ENCODE measurements around the gene HOXA4. TPM values are rescaled to one million over a fixed set of nuclear protein-coding genes. Genes with fewer than 3 reads are reported as not detected.

The HOXA4 gene
- total RNA-seq, 2 experiments from 2014 or later, result 0.25 TPM; not detected in 1

- H3K36me3 Mint-ChIP-seq (ENCODE audit: low read depth), result no peaks in the 10 kb centered on the region
- no peaks in the 10 kb centered on the region for H3K9me3 Mint-ChIP-seq
- no peak for TF ChIP-seq CTCF (IDR thresholded peaks at IDR 0.05)
- ChIA-PET CTCF (interaction anchor here (0.6 to 4.5 kb wide), 4 partner anchors 12 to 1691 kb away, joined by 3 to 63 read pairs (median 34); partner anchors contain the start of genes HOXA10 and HOXA3), POLR2A (interaction anchor here (0.6 kb wide), 1 partner anchor 37 kb away, joined by 3 read pairs; no protein-coding TSS in a partner anchor)
- no peak overlapping the region for H3K27ac Mint-ChIP-seq
- no peak for DNase-seq
- intact Hi-C loops (cut with micrococcal nuclease), result no loop called here
- H3K4me3 Mint-ChIP-seq, result no peak overlapping the region
- peaks cover 30% of the 10 kb centered on the region for H3K4me1 Mint-ChIP-seq (ENCODE audit: low read depth)
- no peak for ATAC-seq
- peaks cover 80% of the 10 kb centered on the region for H3K27me3 Mint-ChIP-seq
Measured at GRCh38 chr7:27163288-27164044, 32.9 kb upstream of the HOXA4 start.

GRCh38 chr7:27162561-27163287, 32.2 kb upstream of the HOXA4 start:
- H3K27me3 Mint-ChIP-seq, result peaks cover 80% of the 10 kb centered on the region
- H3K9me3 Mint-ChIP-seq, result no peaks in the 10 kb centered on the region
- H3K36me3 Mint-ChIP-seq (ENCODE audit: low read depth), result no peaks in the 10 kb centered on the region
- CTCF ChIA-PET, result interaction anchor here (0.6 to 4.5 kb wide), 9 partner anchors 12 to 1692 kb away, joined by 3 to 63 read pairs (median 6); partner anchors contain the start of genes HOXA10 and HOXA3
- no peak for ATAC-seq
- H3K4me1 Mint-ChIP-seq (ENCODE audit: low read depth), result peaks cover 29% of the 10 kb centered on the region
- POLR2A ChIA-PET, result interaction anchor here (0.6 to 0.8 kb wide), 2 partner anchors 15 to 36 kb away, joined by 3 read pairs; no protein-coding TSS in a partner anchor
- no peak for DNase-seq
- H3K27ac Mint-ChIP-seq, result no peak overlapping the region
- intact Hi-C loops (cut with micrococcal nuclease), result no loop called here
- no peak for TF ChIP-seq CTCF (IDR thresholded peaks at IDR 0.05)
- H3K4me3 Mint-ChIP-seq, result no peak overlapping the region

- no peaks in the 10 kb centered on the region for H3K36me3 Mint-ChIP-seq (ENCODE audit: low read depth)
- no peak overlapping the region for H3K27ac Mint-ChIP-seq
- ChIA-PET POLR2A (interaction anchor here (0.8 kb wide), 1 partner anchor 16 kb away, joined by 3 read pairs; no protein-coding TSS in a partner anchor), CTCF (interaction anchor here (0.6 to 4.5 kb wide), 14 partner anchors 11 to 792 kb away, joined by 3 to 63 read pairs (median 6); partner anchors contain the start of genes HOXA10 and HOXA3)
- no peak for TF ChIP-seq CTCF (IDR thresholded peaks at IDR 0.05)
- DNase-seq, result no peak
- no peak overlapping the region for H3K4me3 Mint-ChIP-seq
- peaks cover 25% of the 10 kb centered on the region for H3K4me1 Mint-ChIP-seq (ENCODE audit: low read depth)
- no peak for ATAC-seq
- no peaks in the 10 kb centered on the region for H3K9me3 Mint-ChIP-seq
- intact Hi-C loops (cut with micrococcal nuclease), result loop anchor here (2.0 kb wide), 2 partner anchors 307 to 479 kb away; no protein-coding TSS in a partner anchor
- peaks cover 80% of the 10 kb centered on the region for H3K27me3 Mint-ChIP-seq
Measured at GRCh38 chr7:27161721-27162560, 31.4 kb upstream of the HOXA4 start.

GRCh38 chr7:27161214-27161720, 30.7 kb upstream of the HOXA4 start:
- TF ChIP-seq CTCF (IDR thresholded peaks at IDR 0.05), result peak; percentile 17
- POLR2A ChIA-PET, result interaction anchor here (0.7 kb wide), 1 partner anchor 64 kb away, joined by 3 read pairs; no protein-coding TSS in a partner anchor

More at GRCh38 chr7:27161214-27161720, 30.7 kb upstream of the HOXA4 start:
- H3K4me3 Mint-ChIP-seq, result peak overlapping the region; percentile 59
- ATAC-seq (no peak), DNase-seq (no peak)
- CTCF ChIA-PET, result interaction anchor here (0.6 to 4.5 kb wide), 40 partner anchors 10 to 1299 kb away, joined by 3 to 63 read pairs (median 4); partner anchors contain the start of genes HOXA10 and HOXA3
- H3K9me3 Mint-ChIP-seq, result no peaks in the 10 kb centered on the region
- peaks cover 28% of the 10 kb centered on the region for H3K4me1 Mint-ChIP-seq (ENCODE audit: low read depth)
- no peak overlapping the region for H3K27ac Mint-ChIP-seq
- H3K36me3 Mint-ChIP-seq (ENCODE audit: low read depth), result no peaks in the 10 kb centered on the region
- peaks cover 78% of the 10 kb centered on the region for H3K27me3 Mint-ChIP-seq
- intact Hi-C loops (cut with micrococcal nuclease), result loop anchor here (2.0 kb wide), 2 partner anchors 306 to 478 kb away; no protein-coding TSS in a partner anchor
